ENCODE data around the gene TRAP1.
A peak's percentile ranks its signal among the peaks of the same experiment; 100 is the strongest.

Gene TRAP1

DNA sequence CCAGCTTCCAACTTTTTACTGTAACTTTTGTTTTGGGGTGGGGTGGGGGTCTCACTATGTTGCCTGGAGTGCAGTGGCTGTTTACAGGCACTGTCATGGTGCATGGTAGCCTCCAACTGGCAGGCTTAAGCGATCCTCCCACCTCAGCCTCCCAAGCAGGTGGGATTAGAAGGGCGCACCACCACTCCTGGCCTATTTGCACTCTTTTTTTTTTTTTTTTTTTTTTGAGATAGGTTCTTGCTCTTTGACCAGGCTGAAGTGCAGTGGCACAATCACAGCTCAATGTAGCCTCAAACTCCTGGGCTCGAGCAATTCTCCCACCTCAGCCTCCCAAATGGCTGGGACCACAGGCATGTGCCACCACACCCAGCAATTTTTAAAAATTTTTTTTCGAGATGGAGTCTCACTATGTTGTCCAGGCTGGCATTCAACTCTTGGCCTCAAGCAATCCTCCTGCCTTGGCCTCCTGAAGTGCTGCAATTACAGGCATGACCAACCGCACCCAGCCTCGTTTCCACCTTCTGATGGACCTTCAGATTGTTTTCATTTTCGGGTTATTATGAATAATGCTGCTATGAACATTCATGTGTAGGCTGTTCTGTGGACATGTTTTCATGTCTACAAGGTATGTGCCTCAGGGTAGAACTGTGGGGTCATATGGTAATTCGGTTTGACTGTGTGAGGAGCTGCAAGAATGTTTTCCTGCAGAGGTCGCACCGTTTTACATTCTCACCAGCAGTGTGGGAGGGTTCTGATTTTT, 10.9 kb downstream of the TRAP1 start:
- DNase-seq: no peak

DNA sequence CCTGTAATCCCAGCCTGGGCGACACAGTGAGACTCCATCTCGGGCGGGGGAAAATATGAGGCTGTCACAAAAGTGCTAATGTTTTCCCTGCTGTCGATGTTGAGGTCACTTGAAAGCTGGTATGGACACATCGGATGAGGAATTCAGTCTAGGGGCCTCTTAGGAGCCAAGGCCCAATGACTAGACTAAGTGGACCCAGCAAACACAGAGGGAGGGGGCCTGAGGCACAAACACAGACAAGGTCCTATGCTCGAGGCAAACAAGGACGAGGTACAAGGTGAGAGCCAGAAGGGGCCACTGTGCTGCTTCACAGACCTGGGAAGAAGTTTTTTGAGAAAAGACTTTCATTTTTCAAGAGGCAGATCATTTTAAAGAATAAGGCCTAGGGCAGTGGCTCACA, 15.2 kb downstream of the TRAP1 start:
- no peak for DNase-seq

DNA sequence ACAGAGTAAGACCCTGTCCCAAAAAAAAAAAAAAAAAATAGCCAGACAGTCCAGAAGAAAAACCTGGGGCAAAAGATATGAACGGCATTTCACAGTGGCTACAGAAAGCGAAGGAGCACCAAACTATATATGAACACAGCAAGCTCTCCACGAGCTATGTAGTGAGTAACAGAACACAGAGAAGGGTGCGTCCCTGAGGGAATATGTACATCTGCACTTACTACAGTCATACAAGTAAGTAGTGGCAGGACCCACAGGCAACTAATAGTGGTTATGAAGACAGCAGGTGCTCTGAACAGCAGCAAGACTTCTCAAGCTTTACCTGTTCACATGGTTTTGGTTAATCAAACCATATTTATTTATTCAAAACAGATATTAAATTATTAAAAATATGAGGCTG, 15.8 kb downstream of the TRAP1 start:
- no peak for DNase-seq

DNA sequence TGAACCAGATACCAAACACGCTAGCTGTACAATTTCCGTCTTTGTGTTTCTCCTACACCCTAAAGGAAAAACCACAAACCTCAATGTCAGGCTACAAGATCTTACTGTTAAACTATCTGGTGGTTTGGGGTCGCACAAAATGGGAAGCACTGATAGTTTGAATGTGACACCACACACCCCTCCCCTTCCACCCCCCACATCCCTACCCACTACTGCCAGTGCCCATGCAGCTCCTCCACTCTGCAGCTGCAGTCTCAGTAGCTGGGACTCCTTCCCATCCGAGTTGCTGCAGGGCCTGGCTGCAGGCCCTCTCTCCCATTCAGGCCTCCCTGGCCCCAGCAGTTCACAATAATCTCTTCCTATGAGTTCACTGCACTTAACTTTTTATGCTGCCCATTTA, 18.4 kb downstream of the TRAP1 start:
- DNase-seq: no peak

DNA sequence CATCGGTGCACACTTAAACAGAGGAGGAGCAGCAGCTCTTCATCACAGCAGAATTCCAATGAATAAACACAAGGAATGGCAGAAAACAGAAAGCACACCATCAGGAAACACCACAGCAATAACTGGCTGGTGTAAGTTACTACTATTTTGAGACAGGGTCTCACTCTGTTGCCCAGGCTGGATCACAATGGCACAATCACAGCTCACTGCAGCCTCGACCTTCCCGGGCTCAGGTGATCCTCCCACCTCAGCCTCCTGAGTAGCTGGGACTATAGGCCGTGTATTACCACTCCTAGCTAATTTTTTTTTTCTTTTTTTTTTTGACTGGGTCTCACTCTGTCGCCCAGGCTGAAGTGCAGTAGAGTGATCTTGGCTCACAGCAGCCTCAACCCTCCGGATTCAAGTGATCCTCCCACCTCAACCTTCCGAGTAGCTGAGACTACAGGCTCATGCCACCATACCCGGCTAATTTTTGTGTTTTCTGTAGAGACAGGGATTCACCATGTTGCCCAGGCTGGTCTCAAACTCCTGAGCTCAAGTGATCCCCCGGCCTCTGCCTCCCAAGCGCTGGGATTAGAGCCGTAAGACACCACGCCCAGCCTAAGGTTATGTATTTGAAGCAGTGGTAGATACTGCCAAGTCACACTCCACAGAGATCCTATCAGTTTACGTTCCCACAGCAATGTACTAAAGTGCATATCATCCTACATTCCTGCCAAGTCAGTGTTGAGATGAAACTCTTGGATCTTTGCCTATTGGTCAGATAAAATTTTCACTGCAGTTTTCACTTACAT, 20.7 kb downstream of the TRAP1 start:
- DNase-seq: no peak

DNA sequence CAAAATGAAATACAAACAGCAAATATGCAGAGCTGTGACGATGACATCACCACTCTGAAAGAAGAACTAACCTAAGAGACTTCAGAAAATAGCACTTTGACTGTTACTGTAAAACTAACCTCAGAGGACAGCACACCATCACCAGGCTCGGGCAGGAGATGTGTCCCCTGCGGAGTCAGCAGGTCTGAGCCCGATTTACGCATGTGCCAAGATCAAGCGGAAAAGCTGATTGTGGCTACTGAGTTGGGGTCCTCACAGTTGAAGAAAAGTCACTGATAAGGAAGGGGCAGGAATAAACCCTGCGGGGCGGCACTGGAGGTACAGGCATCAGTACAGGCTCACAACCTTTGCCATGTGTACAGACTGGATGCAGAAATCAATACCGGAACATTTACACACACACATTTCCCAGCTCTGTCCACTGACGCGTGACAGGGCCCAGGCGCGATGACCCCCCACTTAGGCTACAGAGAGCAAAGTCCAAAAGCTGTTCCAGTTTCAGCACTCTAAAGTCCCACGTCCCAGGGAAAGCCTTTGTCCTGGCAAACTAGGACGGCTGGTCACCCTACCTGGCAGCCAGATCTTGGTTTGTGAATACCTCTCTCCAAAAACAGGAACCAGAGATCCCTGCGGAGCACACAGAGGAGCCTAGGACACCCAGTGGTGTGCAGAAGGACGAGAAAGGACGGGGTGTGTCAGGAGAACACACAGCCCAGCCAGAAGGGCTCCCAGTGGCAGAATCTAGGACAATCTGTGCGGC, 21.5 kb downstream of the TRAP1 start:
- DNase-seq: no peak

DNA sequence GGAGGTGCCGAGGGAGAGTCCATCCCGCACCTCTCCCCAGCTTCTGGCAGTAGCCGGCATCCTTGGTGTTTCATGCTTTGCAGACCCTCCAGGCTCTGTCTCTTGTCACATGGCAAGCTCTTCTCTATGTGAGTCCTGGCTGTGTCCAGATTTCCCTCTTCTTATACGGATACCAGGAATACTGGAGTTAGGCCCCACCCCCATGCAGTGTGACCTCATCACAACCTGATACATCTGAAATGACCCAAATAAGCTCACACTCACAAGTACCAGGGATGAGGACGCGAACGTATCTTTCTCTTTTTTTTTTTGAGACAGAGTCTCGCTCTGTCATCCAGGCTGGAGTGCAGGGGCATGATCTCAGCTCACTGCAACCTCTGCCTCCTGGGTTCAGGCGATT, 23.3 kb downstream of the TRAP1 start:
- DNase-seq: no peak

DNA sequence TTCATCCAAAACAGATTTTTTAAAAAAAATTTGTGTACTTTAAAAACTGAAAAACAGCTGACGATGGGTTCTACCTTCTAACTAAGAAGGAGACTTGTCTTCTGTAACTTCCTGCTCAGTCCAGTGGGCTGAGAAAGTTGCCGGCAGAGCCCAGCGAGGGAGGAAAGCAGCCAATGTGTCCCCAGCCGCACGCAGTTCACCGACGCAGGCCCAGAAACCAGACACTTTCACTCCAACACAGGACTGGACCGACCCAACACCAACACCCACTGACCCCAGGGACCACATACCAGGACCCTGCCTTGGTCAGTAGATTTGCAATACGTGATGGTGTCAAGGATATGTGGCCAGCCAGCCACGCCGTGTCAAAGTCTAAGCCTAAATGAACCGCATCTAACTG, 25.6 kb downstream of the TRAP1 start:
- DNase-seq: no peak

DNA sequence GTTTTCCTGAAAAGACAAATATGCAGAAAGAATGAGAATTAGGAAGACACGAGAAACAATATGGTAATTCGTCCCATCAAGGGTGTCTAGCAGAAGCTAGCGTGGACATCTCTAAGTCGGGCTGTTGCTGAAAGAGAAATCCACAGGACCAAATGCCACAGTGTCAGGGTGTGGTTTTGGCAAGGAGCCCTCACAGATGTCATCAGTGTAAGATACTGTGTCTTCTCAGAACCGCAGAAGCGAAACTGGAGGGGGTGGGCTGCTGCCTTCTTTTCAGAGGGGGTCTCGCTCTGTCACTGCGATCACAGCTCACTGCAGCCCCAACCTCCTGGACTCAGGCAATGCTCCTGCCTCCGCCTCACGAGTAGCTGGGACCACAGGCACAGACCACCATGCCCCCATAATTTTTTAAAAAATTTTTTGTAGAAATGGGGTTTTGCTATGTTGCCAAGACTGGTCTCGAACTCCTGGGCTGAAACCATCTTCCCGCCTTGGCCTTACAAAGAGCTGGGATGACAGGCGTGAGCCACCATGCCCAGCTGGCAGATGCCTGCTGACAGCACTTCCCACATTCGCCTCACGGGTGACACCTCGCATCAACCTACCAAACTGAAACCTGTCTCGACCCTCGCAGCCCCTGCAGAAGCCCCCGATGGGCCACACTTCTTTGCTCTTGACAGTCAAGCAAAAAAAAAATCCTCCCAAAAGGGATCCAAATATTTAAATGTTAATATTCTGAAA, 26.2 kb downstream of the TRAP1 start:
- DNase-seq: no peak

DNA sequence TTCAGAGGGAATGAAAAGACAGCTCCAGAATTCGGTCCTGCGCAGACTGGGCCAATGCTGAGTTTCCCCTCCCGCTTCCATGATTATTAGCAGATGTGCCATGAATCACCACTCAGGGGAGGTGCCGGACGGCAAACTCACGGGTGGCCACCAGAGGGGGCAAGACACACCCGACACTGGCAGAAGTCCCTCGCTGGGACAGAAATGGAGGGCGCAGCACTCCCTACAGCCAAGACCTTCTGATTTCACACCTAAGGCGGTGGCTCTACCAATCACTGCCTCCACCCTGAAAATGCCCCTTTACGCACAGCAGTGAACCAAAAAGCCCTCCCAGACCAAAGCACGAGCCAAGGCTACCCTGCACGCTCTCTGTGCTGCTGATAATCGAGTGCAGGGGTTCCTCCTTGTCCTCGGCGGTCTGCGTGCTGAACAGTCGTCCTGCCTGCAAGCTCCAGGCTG, 26.8 kb downstream of the TRAP1 start:
- peak; percentile 72 for DNase-seq

DNA sequence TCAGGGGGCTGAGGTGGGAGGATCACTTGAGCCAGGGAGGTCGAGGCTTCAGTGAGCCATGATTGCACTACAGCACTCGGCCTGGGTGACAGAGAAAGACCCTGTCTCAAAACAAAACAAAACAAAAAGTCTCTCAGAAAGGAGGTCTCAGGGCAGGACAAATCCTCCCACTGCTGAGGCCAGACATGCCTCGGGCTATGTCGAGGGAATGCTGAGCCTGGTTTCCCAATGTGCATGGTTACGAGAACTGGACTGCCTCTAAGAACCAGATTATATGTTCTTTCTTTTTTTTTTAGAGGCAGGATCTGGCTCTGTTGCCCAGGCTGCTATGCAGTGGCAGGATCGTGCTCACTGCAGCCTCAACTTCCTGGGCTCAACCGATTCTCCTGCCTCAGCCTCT, 27.6 kb downstream of the TRAP1 start:
- no peak for DNase-seq

DNA sequence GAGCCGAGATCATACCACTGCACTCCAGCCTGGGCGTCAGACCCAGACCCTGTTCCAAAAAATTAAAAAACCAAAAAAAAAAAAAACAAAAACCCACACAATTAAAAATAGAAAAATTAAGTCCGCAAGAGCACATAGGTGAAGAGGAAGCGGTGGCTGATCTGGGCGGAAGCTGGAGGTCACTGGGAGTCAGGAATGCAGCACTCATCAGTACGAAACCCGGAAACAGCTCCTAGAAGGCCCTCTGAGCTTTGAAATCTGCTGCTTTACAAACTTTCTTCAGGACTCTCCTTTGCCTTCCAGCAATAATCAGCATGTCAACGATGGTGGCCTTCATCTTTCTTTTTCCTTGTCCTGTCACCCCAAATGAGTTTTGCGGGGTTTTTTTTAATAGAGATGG, 29.5 kb downstream of the TRAP1 start:
- DNase-seq: no peak

DNA sequence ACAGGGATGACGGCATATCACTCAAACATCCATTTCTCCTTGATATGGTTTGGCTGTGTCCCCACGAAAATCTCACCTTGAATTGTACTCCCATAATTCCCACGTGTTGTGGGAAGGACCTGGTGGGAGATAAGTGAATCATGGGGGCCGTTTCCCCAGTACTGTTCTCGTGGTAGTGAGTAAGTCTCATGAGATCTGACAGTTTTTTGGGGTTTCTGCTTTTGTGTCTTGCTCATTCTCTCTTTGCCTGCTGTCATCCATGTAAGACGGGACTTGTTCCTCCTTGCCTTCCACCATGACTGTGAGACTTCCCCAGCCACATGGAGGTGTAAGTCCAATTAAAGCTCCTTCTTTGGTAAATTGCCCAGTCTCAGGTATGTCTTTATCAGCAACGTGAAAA, 30.3 kb downstream of the TRAP1 start:
- DNase-seq: no peak

DNA sequence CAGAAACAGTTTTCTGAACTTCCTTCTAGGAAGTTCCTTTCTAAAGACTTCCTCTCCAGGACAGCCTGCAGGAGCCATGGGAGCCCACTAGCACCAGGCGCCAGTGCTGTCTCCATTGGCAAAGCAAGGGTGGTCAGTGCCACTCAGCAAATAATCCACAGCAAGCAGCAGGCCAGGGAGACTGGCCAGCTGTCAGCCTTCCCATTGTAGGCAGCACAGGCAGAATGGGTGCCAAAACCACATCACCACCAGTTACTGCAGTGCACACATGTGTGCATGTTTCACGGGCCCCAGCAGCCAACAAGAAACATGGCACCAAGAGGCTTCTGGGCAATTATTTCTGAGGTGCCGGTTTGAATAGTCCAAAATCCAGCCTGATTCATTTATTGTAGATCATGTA, 36.1 kb downstream of the TRAP1 start:
- no peak for DNase-seq

DNA sequence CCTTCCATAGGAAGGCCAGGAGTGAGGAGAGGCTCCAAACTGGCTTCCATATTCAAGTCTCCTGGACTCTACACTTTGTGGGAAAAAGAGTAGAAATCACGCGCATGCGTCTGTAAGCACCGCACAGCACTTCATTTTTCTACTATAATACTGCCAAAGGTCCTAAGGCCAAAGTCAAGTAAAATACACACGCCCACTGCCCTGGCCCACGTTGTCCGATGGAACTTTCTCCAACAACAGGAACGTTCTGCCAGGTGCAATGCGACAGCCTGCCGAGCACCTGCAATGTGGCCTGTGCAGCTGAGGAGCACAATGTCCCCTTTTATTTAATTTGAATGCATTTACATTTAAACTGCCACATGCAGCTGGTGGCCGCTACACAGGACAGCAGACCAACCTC, 39.3 kb downstream of the TRAP1 start:
- DNase-seq: no peak

DNA sequence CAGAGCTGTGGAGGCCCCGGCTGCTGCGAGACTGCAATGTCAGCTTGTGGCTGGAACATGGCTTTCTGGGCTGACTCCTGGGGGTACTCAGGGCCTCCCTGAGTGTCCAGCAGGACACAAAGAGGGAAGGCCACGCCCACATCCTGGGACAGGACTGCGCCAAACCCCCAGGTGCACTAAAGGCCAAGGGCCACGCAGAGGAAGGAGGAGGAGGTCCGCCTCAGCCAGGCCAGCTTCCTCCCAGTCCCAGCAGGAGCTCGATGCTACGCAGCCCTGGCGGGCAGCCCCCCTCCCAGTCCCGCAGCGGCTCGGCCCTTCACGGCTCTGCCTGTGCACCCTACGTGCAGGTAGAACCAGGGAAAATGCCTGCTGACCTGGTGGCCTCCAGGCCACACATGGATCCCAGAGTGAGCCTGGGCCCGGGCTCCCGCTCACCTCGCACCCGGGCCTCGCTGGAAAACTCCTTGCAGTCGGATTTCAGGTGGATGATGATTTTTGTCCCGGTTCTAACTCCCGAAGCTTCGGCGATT, 41.7 kb downstream of the TRAP1 start:
- no peak for DNase-seq

DNA sequence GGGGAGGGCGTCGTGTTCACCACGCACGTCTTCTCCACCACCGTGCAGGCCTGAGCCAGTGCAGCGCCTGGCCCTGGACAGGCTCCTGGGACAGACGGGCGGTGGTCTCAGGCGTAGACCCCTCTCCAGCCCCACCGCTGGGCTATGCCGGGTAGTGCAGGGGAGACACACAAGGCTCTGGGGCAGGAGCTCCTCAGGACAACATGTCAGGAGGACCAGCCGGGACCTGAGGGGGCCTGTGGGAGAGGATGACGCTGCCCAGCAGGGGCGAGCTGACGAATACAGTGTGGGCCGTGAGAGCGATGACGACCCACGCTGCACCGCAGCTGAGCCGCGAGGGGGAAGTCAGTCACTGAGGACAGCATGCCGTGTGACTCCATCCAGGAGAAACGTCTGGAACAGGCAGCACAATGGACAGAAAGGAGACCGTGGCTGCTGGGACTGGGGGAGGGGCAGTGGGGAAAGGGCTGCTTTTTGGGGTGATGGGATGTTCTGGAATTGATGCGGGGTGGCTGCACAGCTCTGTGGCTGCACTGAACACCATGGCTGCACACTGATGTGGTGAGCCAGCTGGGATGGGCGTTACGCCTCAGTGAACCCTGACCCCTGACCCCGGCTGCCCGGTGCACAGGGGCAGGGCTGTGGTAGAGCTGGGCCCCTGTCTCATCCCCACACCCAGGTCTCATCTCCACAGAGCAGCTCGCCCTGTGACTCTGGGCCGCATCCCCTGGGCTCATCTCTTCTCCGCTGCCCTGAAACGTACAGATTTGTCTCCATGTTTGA, 42.6 kb downstream of the TRAP1 start:
- no peak for DNase-seq

DNA sequence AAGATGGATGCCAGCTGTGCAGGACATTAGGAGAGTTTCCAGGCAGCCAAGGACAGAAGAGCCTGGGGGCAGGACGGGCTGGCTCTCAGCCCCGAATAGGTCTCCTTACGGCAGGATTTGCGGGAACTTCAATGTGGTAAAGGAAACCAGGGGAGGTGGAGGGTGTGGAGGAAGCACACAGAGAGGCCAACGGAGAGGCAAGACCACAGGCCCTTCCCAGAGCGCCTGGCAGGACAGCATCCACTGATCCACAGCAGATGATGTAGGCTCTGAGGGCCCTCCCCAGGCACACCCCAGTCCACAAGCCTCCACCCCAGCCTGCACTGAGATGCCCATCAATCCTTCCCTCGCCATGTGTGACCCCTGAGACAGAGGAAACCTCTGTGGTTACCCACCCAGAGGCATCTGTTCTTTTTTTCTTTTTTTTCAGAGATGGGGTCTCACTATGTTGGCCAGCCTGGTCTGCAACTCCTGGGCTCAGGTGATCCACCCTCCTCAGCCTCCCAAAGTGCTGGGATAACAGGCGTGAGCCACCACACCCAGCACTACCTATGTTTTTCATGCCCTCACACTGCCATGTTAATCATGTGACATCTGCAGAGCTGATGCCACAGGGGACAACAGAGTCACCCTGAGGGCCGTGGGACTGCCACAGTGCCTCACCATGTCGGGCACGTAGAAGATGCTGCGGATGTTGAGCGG, 43.5 kb downstream of the TRAP1 start:
- no peak for DNase-seq

DNA sequence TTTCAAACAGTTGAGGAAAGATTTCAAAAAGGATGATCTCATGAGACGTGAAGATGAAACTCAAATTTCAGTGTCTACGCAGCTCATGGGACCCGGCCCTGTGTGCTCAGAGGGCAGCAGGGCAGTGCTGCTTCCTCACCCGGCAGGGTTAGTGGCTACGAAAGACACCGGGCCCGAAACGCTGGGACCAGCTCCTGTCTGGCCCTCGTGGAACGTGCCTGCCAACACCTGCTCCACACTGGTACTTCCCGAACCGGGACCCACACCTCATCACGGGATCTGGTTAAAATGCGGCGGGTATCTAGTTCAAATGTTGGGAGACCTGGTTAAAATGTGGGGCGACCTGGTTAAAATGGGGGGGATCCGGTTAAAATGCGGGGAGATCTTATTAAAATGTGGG, 44.1 kb downstream of the TRAP1 start:
- DNase-seq: no peak

DNA sequence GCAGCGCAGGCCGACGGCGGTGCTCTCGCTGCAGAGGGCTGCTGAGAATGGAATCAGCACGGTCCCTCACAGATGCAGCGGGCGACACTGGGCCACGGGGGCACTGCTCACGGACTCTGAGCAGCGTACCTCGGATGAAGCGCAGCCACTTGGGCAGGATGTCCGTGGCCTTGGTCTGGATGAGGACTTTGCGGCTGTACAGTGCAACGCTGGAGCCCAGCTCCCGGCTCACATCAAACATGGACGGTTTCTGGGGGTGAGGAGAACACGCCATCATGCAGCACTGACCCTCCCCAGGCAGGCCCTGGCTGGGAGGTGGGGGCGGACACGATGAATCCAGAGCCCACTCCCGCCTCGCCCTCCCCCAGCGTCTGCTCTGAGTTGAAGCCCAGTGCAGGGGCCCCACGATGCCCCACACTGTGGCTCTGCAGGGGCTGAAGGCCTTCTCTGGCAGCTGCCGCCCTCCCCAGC, 44.7 kb downstream of the TRAP1 start:
- no peak for DNase-seq

DNA sequence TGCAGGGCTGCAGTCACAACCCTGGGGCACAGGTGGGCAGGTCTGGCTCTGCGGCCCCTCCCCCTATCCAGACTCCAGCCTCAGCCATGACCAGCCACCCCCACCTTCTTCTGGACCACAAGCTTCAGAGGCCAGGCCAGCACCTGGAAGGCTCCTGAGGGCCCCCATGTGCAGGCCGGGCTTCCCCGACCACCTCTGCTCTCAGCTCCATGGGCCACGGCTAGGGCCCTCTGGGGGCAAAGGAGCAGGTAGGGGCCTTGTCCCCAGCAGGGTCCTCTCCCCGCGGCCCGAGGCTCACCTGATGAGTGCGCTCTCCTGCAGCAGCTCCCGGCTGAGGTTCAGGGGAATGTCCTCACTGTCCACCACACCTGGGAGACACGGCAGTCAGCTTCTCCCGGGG, 45.9 kb downstream of the TRAP1 start:
- DNase-seq: no peak

Data from stimulated activated naive CD4-positive, alpha-beta T cell treated with Interleukin-2 at 50 U/mL for 16 hours (primary cell).